Kidney capillary endothelial cell (primary cell): ENCODE results near the gene THRSP.

Experiments
- DNase-seq: peaks from one replicate; pipeline ENCODE4 v3.0.0-alpha.2; 2018; ENCODE audit warnings: low spot score

THRSP gene

GRCh38 chr11:78097666-78098385, 34.2 kb downstream of the THRSP start:
- no peak for DNase-seq

DNA sequence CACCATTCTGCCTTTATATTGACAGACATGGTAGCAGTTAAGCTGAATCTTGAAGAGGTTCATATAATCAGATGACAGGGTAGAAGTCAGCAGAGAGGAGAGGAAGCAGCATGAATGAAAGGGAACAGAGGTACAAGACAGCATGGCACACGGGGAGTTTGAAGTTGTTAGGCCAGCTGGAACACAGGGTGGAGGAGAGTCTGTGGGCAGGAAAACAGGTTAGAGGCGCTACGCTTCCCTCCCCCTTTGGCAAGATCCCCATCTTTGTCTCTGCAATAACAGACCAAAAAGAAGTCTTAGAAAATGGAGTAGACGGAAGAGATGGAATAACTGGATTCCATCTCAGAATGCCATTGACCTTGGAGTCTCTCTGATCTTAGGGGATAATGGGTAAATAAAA, 36.0 kb downstream of the THRSP start:
- DNase-seq, result no peak

GRCh38 chr11:78100261-78100660, 36.6 kb downstream of the THRSP start:
- no peak for DNase-seq

- no peak for DNase-seq
Observed at GRCh38 chr11:78100676-78101472, 37.2 kb downstream of the THRSP start.

- DNase-seq, result no peak
Observed at GRCh38 chr11:78109081-78110015, 45.7 kb downstream of the THRSP start.

DNA sequence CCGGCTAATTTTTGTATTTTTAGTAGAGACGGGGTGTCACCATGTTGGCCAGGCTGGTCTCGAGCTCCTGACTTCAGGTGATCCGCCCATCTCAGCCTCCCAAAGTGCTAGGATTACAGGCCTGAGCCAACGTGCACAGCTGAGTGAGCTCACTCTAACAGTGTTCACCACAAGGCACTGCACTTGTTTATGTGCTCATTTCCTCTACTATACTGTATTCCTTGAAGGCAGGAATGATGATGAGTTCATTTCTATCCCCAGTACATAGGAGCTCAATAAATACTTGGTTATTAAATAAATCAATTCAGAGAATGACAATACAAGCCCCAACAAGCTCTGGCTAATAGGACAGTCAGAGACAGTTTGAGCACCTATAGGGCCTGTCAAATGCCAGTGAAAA, 46.7 kb downstream of the THRSP start:
- DNase-seq, result no peak

DNA sequence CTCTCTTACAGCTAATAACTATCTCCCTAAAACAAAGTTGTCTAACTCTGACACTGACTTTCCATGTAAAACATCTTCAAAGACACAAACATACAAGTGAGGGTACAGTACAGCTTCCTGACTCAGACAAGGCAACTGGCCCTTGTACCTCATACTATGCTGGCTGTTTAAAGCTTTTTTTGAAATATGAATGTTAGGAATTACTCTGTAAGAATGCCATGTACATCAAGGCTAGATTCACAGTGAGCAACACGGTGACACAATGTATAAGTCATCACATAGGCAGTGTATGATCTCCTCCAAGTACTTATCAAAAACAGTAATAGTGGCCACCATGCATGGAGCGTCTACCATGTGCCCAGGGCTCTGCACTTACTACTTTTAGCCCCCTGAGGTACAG, 47.2 kb downstream of the THRSP start:
- DNase-seq, result no peak

DNA sequence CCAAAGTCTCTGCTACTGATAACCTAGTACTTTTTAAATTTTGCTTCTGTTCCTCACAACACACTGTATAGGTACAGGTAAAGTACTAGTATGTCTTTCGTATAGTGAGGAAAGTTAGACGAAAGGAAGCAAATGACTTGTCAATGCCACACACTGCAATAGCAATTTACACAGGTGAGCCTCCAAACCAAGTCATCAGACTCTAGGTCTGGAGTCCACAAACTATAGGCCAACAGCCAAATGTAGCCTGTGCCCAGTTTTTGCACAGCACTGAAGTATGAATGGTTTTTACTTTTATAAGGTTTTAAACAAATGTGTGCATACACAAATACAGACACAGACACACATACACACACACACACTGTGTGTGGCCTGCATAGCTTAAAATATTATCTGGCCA, 47.6 kb downstream of the THRSP start:
- no peak for DNase-seq

GRCh38 chr11:78112582-78113275, 49.1 kb downstream of the THRSP start:
- no peak for DNase-seq
